LoVo (cell line): ENCODE measurements around the gene EDA.
A peak's percentile ranks its signal among the peaks of the same experiment; 100 is the strongest.

Experiments used
- DNase-seq: peaks from one replicate; pipeline ENCODE4 v3.0.0-alpha.2; 2016; ENCODE audit warnings: low spot score

The EDA gene

GRCh38 chrX:70026112-70026850 is 410.4 kb downstream of the EDA start:
- DNase-seq: no peak

GRCh38 chrX:70026851-70027200 is 410.9 kb downstream of the EDA start:
- DNase-seq: no peak

GRCh38 chrX:70029863-70030262 is 413.9 kb downstream of the EDA start:
- DNase-seq: no peak

DNA sequence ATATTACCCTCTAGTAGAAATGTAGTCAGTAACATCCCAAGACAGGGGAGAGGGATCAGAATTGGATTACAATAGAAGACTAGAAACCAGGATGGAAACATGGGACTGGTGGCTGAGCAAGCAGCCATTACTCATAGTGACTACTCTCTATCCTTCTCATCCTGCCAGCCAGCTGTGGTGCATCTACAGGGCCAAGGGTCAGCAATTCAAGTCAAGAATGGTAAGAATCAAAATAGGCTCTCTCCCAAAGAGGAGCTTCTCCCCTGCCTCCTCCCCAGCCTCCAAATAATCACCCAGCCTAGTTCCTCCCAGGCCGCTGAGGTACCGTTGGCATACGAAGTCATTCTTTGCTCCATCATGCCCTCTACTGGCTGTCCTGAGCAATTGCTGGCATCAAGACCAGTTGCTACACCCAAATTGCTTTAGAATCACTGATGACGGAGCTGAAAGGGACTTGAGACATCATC is 414.4 kb downstream of the EDA start:
- DNase-seq: peak; percentile 11

- no peak for DNase-seq
Observed at GRCh38 chrX:70032792-70033191, 416.9 kb downstream of the EDA start.

- DNase-seq: no peak
Observed at GRCh38 chrX:70033348-70034051, 417.6 kb downstream of the EDA start.

- no peak for DNase-seq
Observed at GRCh38 chrX:70034646-70035045, 418.7 kb downstream of the EDA start.

DNA sequence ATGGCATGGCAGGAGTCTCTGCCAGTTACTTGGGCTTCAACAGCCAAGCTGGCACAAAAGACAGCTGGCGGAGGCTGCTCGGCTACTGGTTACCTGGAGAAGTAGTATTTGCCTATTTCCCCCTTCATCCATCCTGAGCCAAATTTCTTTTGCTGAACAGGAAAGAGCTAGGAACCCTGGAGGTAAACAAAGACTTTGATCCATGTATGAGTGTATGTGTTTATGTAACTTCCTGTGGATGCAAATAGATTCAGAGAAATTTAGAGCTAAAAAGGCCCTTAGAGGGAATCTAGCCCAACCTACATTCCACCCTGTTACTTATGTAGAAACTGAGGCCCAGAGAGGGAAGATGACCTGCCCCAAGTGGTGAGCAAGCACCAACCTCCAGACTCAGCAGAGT is 422.6 kb downstream of the EDA start:
- DNase-seq: no peak

DNA sequence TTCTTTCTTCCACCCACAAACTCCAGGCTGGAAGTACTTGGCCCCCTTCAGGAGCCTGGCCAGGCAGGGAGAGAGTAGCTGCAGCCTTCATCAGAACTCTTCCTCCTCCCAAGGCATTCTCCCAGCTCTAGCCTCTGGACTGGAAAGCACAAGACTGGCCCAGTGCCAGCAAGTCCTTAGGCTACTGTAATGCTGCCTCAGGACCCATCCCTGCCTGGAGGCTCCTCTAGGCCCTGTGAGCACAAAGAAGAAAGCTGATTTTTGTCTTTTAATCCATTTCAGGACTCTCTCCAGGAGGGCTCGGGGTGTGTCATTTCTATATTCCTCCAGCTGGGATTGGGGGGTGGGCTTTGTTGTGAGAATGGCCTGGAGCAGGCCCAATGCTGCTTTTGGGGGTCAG is 423.0 kb downstream of the EDA start:
- DNase-seq: no peak

DNA sequence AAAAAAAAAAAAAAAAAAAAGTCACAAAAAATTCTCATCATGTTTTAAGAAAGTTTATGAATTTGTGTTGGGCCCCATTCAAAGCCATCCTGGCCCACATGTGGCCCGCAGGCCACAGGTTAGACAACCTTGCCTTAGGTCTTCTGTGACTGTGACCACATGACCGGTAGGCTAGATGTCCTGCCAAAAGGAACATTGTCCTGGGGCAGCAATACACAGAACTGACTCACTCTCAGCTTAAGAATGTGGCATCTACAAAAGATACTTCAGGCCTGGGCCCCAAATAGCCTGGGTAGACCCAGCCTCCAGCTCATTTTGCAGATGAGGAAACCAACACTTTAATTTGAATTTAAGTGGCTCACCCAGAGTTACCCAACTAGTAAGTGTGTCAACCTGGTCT is 423.8 kb downstream of the EDA start:
- no peak for DNase-seq

DNA sequence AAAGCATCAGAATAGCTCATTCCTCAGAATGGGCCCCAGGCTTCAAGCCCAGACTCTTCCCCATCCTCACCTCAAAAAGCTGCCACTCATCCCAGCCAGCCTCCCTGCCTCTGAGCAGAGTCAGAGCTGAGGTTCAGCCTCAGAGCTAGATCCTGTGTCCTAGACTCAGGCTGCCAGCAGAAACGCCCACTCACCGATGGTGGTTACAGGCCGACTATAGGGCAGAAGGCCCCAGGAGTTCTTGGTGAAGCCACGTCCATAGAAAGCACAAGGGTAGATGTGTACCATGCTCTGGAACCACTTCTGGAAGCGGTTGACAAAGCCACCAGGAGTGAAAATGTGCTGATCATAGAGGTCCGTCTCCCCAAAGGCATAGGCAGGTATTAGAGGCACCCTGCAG is 426.1 kb downstream of the EDA start:
- no peak for DNase-seq

DNA sequence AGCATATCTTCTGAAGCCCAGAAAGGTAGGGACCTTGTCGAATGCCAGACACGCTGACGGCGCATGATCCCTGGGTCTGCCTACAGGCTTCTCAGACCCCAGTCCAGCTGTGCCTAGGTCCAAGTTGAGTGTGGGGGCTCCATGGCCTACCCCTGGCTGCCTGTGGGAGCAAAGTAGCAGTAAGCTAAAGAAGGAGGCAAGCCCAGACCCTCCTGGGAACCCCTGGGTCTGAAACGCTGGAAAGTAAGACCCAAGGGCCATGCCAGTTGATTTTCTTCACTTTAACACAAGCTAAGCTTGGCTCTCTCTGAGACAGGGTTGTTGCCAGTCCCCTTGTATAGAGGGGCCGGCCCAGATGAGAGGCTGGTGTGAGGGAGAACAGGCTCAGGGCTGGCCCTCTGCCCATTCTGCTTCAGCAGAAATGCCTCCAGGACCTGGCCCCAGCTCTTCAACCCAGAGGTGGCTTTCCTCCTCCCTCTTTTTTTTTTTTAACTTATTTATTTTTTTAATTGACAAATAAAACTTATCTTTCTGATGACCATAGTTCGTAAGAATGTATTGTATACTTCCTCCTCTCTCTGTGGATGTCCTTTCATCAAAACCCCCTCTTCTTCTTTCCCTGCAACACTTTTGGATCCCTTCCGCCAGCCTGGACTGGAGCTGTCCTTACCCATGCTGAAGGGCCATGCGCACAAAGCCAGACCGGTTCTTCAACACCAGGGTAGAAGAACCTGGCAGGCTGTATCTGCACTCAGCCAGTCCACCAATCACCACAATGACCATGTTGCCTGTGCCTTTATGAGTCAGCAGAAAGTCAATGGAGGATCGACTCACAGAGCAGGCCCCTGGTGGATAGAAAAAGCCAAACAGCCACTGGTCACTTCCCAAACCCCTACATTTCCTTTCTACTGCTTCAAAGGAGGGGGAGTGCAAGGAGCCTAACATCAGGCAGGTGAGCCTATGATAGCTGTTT is 426.8 kb downstream of the EDA start:
- no peak for DNase-seq

DNA sequence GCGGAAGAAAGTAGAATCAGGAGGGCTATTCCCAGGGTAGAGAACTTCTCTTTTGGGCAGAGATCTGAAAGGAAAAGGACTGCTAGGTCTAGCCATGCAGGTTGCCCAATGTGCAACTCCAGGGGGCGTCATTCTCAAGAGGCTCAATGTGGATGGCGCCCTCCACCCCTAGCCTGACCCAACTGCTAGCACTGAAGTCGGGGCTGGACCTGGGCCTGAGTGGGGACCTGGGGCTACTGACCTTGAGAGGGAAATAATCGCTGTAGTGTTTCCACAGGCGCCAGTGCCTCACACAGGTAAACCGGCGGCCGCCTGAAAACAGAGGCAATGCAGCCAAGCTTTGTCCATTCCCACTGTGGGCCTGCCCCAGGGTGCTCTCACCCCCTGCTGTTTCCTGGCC is 427.8 kb downstream of the EDA start:
- DNase-seq: no peak

DNA sequence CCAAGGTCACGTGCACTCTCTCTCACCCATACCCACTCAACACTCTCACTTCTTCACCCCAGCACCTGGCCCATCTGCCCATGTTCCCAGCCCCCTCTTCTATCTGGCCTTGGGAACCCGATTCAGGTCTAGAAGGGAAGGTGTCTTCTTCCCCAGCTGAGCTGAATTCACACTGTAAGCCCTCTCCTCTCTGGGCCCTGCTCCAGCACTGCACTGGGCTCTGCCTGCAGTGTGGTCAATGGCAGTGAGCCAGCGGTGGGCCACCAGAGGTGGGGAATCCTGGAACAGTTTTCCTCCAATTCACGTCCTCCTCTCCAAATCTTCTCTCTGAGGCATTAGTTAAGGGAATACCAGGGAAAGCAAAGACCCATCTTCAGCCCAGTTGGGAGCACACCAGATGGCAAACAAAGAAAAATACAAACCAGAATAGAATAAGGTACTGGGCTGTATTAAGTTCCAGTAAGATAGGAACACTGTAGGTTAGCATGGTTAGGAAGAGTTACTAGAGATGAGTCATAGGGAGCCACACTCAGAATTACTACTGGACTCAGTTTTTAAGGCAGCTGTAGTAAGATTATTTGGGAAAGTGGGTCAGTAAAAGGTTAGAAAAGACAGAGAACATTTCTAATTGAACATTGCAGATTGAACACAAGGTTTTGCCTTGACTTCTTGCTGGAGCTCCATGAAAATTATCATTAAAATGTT is 428.8 kb downstream of the EDA start:
- DNase-seq: no peak

DNA sequence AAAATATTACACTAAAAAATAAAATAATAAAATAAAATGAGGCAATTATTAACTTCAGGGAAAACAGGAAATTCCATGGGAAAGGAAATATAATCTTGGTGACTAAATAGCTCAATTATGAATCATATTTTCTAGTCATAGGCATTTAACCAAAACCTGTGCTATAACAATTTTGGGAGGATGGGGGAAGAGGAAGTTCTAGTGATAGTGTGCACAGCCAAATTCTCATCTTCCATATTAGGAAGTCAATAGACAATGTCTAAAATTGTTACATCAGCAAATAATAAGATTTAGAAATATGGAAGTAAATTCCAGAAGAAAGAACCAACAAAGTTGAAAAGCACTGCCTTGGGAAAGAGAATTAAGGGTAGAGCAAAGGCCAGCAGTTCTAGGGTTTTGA is 431.1 kb downstream of the EDA start:
- DNase-seq: no peak

DNA sequence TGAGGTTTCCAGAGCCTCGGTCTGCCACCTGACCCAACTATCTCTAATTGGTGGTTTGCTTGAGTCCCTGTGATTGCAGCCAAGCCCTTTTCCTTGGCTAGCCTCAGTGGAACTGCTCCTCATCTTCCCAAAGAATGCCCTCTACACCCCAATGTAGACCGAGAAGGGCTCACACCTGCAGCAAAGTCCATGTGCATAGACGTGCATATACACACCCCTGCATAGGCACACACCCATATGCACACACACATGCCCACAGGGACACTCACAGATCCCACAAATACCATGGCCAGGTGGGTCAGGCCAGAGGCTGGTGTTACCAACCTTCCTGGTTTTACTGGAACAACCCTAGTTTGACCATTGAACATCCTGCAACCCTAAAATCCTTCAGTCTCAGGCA is 433.5 kb downstream of the EDA start:
- DNase-seq: no peak

DNA sequence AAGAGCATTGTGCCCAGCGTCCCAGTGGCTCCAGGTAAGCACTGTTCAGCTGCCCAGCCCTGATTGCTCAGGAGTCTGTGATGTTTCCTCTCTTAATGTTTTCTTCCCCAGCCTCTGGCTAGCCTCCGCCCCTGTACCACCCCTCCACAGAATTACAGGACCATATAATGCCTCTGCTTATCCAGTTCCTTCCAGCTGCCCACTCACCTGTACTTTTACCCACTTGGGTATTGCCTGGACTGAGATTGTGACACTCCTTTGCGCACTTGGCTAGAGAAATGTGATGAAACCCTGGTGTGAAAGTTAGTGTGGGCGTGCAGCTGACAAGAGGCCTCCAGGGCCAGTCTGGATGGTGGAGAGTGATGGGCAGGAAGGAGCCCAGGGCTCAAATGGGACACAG is 434.0 kb downstream of the EDA start, which contains the start of gene AWAT2:
Gene AWAT2 (minus strand): TSS at position 14 of the 400 bp plus-strand sequence. CDS start 6 bp downstream, at position 8.
- DNase-seq: no peak

DNA sequence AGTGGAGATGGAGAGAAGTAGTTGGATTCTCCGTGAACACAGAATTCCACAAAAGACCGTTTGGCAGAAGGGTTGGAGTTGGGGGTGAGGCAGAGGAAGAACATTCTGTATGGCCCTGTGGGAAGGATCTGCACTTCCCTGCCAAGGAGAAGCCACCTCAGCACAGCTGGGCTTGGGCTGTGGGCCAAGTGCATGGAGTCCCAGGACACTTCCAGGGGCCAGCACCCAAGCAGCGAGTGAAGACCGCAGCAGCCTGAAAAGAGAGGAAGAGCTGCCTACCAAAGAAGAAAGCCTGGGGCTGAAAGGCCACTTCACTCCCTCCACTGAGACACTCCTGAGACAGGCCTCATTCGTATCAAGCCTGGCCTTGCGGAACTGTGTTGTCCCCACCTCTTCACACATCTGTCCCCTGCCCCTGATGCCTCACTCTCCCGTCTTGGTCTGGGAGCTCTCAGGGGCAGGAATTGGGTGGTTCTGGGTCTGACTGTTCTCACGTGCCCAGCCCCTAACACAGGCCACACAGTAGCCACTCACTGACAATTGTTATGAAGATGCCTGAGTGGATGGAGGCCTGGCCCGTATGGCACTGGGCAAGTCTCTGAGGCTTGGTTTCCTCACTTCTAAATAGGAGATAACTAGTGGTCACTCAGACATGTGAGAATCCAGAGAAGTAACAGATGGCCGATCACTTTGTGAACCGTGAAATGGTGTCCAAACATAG is 437.1 kb downstream of the EDA start:
- no peak for DNase-seq

GRCh38 chrX:70054391-70054790 is 438.5 kb downstream of the EDA start:
- DNase-seq: no peak

GRCh38 chrX:70062076-70062475 is 446.2 kb downstream of the EDA start, which contains the start of gene OTUD6A:
OTUD6A (plus strand) TSS chrX:70062457; CDS start chrX:70062525, 68 bp downstream.
- DNase-seq: no peak

- DNase-seq: no peak
Observed at GRCh38 chrX:70062961-70063550, 447.1 kb downstream of the EDA start.
